HG03571 (cell line): ENCODE results near the gene NGF.

Source experiments
- ATAC-seq: cut with Tn5 transposase; IDR thresholded peaks from one replicate; pipeline ENCODE4 v1.9.1; 2021; ENCODE audit not compliant: unreplicated experiment

NGF gene

DNA sequence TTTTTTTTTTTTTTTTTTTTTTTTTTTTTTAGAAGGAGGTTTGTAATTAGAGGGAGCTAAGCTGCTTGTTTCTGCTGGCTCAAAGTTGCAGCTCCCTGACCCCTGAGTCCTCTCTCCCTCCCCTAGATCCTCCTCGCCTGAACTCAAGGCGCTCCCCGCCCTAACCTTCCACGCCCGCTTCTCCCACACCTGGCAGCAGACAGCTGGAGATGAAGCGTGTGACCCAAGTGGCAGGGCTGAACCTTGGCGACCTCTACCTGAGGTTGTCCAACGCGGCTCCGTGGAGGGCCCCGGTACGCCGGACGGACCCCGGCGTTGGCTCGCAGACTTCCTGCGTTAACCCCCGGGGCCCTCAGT lies 795 bp downstream of the NGF start:
- no peak for ATAC-seq

DNA sequence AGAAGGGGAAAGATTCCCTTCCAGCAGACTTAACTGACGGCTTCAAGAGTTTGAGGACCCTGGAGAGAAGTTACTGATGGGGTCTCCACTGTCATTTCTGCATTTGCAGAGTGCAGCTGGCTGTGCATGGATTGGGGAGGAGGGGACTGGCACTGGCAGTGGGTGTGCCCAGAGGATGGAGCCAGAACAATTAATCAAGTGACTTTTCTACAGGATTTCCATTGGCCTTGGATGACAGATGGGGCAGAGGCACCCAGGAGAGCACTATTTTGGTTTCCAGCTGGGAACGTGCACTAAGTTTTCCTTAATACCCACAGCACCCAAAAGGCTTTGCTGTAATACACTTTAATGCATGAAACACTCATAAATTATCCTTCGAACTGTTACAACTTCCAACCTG lies 1.3 kb downstream of the NGF start:
- no peak for ATAC-seq

DNA sequence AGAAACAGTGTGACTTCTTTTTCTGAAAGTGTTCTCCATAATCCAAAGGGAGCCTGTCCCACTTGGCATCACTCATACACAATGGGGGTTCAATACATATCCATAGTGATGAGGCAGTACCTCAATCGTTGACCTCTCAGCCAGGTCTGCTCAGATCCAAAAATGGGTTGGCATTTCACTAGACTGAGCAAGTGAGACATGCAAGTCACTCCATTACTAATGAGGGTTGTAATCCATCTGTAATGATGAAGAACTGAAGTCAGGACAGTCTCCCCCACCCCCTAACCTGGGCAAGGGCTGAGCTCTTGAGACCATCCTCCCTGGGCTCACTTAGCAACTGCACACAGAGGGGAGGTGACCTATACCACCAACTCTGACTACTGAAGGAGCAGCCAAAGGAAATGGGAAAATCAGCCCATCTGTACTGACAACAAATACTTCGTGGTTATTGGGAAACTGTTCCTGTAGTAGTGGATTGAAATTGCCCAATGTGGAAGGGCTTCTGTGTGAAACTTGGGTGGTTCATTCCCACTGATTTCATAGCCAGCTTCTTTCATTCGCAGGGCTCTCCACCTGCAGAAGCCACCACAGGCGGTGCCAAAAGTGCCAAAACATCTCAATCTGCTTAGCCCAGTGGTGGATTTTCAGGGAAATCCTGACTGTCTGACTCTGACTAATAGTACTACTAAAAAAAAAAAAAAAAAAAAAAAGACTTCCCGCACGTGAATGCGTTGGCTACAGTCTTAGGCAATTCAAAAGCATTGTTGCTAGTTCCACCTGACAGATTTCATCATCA lies 5.0 kb downstream of the NGF start:
- ATAC-seq, result no peak

DNA sequence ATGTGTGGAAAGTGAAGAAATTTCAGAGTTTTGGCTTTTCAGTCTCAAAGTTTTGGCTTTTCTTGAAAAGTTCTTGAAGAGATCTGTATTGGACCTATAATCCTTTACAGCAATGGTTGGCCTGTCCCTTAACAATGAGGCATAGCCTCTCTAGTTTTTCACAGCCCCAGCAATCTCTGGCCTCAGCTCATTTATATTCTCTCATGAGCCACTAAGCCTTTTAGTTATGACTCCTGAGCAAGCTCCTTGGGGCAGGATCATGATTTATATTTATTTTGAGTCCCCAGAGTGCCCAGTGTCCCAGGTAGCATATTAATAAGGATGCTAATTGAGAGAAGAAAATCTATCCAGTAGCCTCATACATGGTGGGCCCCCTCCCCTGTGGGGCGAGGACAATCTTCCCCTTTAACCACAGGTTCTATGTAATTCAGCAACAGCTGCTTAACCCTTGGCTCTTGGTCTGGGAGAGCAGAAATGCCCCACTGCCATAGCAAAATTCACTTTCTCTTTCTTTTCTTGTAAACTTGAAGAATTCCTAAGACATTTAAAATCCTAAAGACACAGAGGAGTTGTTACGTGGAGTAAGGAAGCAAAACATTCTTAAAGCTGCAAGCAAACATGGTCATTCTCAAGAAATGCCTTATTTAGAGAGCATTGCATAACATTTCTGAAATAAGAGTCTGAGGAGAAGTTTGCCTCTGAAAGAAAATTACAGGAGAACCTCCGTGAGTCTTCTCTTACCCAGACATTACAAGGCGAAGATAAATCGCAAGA lies 6.3 kb downstream of the NGF start:
- no peak for ATAC-seq

DNA sequence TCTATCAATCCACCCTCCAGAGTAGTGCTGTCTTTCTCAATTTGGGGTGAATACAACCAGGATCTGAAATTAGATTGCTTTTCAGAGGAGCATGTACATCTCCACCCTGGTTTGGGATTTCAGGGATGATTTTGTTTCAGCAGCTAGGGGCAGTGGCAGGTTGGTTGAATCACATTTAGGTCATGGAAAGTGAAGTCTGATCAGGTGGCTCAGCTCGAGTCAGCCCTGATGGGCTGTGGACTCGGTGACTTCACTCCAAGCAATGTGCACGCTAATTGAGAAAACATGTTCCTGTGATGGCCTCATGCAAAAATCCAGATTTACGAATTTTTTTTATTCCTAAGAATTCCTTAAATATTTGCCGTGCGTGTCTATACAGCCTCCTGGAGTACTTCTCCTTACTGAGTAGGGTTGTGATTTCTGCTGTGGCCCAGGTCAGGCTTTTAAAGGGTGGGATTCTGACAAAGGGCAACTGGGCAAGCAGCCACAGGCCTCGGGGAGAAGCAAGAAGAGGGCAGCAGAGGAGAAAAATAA lies 7.5 kb downstream of the NGF start:
- ATAC-seq, result no peak

DNA sequence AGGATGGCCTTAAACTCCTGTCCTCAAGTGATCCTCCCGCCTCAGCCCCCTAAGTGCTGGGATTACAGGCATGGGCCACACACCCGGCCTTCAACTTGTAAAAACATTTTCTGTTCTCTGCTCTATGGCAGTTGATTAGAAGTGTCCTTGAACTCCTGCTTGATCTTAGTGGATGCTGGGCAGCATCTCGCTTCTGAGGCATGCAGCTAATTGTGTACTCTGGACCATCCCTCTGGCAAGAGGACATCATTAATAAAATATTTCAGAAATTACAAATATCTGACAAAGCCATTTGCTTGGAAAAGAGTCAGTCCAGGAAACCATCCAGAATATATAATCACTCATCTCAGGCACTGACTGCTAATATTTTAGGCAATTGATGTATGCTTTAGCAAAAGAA lies 8.1 kb downstream of the NGF start:
- ATAC-seq, result no peak

DNA sequence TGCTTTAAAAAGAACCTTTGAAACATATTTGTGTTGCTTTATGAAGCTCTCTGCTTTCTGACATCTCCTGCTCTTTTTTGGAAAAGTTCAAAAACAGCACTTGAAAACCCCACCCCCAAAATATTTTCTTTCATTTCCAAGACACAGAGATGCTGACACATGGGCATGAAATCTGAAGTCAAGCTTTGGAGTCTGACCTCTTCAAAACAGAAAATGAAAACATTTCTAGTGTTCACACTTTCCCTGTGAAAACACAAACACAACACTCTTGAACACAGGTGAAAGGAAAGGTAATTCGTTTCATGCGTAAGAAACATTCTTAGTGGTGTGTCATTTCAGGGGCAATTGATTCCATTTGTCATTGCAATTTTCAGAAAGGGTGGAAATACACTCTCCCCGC lies 10.8 kb downstream of the NGF start:
- ATAC-seq, result no peak

DNA sequence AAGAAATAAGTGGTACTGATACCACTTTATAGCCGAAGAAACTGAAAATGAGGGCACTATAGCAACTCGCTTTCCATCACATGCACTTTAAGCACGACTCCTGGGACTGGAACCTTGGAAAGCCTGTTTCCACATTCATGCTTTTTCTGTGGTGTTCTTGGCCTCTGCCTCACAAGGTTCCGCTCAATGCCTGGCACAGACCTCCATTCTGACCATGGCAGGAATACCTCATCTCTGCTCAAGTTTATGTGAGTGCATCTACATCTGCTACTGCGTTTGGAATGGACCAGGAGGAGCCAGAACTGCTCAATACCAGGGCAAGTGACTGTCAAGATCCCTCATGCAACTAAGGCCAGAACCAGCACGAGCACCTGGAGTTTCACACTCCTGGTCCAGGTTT lies 11.6 kb downstream of the NGF start:
- no peak for ATAC-seq

DNA sequence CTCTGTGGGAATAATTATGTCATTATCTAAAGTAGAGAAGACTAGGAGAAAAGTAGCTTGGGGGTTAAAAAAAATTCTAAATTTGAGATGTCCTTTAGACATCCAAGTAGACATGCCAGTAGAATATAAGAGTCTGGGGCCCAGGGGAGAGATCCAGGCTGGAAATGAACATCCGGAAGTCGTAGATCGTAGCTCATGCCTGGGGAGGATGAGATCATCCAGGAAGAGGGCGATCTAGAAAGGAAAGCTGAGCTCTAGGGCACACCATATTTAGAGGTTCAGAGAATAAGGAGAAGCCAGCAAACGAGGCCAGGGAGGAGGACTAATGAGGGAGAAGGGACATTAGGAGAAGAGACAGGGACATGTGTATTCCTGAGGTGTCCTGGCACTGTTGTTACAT lies 12.2 kb downstream of the NGF start:
- no peak for ATAC-seq

DNA sequence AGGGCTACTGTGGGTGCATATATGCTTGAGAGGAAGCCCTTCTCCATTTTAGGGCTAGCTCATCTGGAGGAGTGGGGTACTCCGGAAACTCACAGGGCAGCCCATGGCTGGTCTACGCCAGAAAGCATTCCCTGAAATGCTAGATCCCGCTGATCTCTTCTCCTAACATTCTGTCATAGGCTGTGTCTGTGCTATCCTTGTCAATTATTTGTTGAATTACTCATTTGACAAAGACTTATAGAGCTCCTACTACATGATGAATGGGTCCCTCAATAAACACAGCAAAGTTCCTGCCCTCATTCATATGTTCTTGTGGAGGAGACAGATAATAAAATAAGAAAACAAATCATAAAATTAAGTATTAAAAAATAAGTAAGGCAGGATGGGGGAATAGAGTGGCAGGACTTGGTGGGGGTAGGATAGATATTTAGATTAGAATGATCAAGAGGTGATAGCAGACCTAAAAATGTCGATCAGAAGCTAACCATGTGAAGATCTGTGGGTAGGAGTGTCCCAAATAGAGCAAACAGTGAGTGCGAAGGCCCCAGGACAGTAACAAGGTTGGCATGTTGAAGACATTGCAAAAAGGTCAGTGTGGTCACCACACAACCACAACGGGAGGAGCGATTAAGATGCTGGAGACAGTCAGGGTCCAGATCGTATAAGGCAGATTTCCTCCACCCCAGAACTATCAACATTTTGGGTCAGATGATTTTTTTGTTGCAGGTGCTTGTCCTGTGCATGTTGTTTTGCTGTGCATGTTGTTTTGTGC lies 13.2 kb downstream of the NGF start:
- no peak for ATAC-seq

DNA sequence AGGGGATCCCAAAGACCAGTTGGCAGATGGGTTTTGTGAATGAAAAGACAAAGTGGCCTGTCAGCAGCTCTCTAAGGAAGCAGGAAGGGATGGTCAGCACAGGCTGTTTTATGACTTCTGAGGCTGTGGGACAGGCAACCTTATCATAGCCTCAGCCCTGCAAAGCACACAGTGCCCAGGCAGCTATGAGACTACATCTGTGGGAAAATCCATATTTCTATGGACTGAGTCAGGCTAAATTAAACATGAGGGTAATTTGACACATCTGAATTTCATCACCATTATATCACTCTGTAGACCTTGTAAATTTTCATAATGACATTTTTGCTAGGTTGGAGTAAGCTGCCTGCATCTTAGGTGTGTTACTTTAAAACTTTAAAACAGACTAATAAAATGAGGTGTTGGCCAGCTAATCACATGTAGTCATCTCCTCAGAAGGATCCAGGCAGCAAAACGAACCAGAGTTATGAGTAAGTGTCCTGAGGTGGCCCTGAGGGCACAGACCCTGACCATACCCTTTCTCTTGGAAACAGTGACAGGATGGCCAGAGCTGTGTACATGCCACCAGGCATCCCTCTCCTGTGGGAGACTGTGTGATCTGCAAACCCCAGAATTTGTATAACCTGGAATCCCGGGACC lies 14.6 kb downstream of the NGF start:
- no peak for ATAC-seq

DNA sequence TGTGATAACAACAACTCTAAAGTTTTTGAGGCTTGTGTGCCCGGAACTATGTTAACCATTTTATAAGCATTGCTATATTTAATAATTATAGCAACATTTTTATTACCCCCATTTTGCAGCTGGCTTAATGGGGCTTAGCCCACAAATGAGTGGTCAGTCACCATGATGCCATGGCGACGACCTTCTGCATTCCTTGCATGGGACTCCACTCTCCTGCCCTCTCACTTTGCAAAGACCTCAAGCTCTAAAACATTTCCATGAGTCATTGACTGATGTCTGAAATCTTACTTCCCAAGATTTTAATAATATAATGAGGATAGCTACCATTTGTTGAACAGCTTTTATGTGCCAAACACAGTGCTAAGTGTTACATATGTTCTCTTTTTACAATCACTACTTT lies 15.4 kb downstream of the NGF start:
- ATAC-seq, result no peak

DNA sequence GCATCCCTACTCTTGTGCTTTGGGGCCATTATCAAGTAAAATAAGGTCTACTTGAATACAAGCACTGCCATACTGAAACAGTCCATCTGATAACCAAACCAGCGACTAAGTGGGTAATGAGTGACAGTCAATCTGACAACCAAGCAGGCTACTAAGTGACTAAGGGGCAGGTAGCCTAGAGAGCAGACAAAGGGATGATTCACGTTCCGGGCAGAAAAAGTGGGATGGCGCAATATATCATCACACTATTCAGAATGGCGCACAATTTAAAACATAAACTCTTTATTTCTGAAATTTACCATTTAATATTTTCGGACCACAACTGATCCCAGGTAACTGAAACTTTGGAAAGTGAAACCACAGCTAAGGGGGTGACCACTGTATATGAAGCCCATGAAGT lies 17.7 kb downstream of the NGF start:
- ATAC-seq, result no peak

DNA sequence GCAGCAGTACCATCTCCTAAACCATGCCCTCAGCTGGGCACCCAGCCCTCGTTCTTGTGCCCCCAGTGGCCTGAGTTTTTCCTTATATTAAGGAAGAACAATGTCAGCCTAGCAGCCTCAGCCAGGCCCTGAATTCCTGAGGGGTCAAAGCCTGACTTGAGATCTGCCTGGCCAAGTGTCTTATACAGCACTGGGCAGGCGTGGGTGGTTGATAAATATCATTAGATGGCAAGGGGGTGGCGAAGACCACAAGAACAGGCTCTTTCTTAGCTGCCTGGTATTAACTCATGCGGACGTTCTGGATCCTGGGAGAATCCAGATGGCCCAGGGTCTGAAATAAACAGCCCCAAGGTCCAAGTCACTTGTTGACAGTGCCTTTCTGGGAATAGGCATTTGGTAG lies 18.3 kb downstream of the NGF start:
- no peak for ATAC-seq

DNA sequence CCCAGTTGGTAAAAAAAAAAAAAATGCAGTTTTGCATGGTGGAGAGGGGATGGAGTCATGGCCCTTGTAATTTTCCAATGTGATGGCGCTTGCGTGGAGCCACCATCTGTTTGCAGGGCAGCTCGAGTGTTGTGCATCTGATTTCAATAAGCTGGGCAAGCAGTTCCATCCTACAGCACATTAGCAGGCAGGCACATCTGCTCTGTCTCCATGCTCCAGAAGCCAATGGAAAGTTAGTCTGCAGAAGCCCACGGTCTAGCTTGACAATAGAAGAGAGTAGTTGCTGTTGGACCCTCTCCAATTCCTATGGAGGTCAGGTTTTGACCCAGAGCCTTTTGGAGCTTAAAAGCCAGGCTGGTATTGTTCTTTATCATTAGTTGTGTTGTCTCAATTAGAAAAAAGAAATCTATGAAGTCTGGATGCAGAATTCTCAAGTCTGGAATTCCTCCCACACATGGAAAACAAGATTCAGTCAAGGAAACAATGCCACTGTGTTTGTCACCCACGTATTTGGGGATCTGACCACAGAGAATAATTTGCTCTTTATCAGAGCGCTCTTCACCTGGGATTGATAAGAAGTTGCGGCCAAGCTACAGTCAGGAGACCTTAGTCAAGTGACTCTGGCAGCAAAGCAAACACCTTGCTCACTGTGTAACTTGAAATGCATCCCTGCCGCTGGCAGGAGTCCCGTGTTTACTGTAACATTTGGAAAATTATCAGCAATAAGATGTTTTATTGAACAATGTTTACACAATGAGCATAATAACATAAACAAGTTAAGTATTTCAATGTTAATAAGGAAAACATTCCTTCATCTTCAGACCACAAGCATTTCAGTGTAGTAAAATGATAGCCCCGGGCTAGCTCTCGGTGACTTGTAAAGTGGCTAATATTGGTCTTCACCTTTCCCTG lies 20.7 kb downstream of the NGF start:
- ATAC-seq, result no peak

DNA sequence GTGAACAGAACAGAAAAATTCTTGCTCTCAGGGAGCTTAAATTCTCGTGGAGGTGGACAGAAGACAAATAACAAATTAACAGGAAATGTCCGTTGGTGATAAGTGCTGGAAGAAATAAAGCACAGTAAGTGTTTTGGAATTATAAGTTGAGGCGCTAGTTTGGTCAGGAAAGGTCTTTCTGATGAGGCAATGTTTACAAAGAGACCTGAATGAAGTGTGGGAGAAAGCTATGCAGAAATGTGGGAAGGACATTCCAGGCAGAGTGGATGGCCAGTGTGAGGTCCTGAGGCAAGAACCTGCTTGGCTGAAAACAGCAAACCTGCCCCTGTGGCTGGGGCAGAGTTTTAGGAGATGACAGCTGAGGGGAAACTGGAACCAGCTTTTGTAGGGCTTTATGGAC lies 23.3 kb downstream of the NGF start:
- ATAC-seq, result no peak

DNA sequence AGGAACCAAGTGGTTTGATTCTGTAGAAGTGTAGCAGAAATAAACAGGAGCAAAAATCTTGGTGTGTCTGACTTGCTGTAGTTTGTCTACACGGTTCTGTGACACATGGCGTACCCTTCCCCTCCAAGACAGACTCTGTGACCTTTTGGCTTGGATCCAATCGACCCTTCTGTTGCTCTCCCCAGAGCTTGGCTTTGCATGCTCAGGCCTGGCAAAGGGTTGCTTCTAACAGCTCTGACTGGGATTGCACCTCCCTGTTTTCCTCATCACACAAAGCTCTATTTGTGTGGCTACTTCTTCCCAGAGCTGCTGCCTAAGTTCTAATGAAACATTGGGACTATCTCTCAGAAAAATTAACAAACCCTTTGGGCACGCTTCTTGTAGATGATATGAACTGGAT lies 24.0 kb downstream of the NGF start:
- ATAC-seq, result no peak

DNA sequence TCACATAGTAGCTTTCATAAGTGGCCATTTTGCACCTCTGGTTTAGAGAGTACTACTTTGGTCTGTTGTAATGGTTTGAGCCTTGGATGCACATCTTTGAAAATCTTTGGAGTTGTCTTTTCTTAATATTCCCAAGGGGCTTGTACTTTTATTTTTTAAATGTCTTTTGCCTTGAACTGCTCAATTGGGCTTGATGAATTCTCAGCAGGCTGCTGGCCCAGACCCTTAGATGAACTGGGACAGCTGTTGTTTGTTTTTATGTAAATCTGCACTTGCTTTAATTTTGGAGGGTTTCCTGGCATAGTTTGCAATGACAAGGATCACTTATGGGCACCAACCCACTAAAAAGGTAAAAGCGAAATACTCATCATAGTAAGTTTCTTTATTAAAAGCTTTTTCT lies 24.9 kb downstream of the NGF start:
- ATAC-seq, result no peak

DNA sequence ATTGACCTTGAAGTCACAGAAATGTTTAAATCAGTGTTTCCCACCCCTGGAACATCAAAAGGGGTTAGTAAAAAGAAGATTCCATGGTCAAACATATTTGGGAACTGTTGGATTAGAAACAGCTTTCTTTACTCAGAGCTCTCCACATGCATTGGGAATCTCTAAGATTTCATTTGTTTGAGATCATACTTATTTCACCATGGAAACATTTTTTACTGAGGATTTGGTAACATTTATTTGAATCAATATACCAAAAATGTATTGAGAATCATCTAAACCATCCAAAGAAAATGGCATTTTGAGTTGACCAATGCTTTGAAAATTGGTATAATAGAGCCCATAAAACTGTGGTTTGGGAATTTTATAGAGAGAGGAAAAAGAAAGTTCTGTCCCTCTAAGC lies 25.3 kb downstream of the NGF start:
- no peak for ATAC-seq

DNA sequence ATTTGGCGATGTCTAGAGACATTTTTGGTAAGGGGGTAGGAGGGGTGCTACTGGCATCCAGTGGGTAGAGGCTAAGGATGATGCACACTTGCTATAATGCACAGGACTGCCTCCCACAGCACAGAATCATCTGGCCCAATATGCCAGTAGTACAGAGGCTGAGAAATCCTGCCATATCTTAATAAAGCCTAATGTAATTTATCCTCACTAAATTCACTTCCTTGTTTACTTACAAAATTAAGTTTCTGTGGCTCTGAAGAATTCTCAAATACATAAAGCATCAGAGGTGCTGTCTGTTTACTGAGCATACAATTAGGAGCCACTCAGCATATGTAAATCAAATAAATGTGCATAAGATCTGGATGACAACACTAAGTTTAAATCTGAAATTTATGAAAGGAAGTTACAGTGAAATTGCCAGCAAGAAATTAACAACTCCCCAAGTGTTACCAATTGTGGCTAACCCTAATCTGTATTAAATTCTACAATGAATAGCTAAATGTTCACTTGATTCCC lies 26.5 kb downstream of the NGF start:
- no peak for ATAC-seq
